Measurements from ENCODE around the gene RBL1.
"Not testable (repeated sequence)": the region's sequence is repeated elsewhere in the genome, so short reads cannot be mapped to it uniquely, and the experiment has no call there.

DNA sequence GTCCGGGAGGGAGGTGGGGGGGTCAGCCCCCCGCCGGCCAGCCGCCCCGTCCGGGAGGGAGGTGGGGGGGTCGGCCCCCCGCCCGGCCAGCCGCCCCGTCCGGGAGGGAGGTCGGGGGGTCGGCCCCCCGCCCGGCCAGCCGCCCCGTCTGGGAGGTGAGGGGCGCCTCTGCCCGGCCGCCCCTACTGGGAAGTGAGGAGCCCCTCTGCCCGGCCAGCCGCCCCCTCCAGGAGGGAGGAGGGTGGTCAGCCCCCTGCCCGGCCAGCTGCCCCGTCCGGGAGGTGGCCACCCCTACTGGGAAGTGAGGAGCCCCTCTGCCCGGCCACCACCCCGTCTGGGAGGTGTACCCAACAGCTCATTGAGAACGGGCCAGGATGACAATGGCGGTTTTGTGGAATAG, 30.5 kb upstream of the RBL1 start:
- not testable (repeated sequence) for TF ChIP-seq POLR2A (IDR thresholded peaks at IDR 0.05; ENCODE audit: low read depth, low read length); CTCF (conservative IDR thresholded peaks at IDR 0.05; ENCODE audit: low read depth, low read length); RFX5 (IDR thresholded peaks at IDR 0.05; ENCODE audit: low read depth, low read length); CHD1 (IDR thresholded peaks at IDR 0.05; ENCODE audit: low read depth, low read length)

Data from IMR-90 (cell line).